ENCODE results near the gene SORCS2. TPM values are rescaled to one million over a fixed set of nuclear protein-coding genes. Genes with fewer than 3 reads are reported as not detected.

Gene SORCS2
- total RNA-seq, 3 donors from 2014 or later, result 0.66 to 1.3 (median 0.80) TPM

DNA sequence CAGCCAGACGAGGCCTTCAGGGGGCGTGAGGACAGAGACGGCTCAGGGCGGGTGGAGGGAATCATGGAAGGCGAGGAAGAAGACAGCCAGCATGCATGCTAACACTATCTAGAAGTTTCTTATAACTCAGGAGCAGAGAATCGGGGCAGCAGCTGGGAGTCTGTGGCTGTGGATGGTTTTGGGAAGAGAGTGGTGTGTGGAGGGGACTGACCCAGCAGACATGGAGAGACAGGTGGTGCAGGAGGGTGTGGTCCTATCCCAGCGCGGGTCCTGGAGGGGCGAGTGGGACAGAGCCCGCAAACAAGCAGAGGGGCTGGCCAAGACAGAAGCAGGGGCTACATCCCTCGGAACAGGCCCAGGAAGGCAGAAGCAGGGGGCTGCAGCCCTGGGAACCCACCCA lies 555.2 kb downstream of the SORCS2 start:
- H3K36me3 ChIP-seq, result no peaks in the 10 kb centered on the region
- H3K9me3 ChIP-seq, result no peaks in the 10 kb centered on the region
- no peaks in the 10 kb centered on the region for H3K4me1 ChIP-seq
- no peaks in the 10 kb centered on the region for H3K27me3 ChIP-seq
- H3K4me3 ChIP-seq, result no peak overlapping the region
- intact Hi-C loops (cut with DNase I; ENCODE audit: low total_unique reads), result no loop called here
- DNase-seq (ENCODE audit: low spot score in 2 of 2), result no peak
- TF ChIP-seq POLR2A (IDR thresholded peaks at IDR 0.05), result no peak
- no peak overlapping the region for H3K27ac ChIP-seq

DNA sequence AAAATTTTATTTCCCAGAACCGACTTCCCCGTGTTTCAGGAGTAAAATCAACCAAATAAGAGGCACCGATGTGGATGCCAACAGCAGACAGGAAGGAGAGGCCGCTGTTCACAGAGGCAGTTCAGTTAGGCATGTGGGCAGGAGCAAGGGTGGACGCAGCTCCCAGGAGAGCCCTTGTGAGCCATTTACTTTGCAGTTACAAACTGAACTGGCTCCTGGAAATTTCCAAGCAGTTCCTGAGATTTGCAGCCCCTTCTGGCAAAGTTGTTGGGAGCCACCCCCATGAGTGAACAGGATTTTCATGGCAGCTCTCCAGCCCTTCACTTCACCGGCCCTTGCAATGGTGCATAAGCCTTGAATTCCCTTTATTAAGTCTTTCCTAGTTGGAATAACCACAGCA lies 558.2 kb downstream of the SORCS2 start:
- Histone ChIP-seq H3K27me3 (no peaks in the 10 kb centered on the region), H3K4me1 (no peaks in the 10 kb centered on the region), H3K9me3 (no peaks in the 10 kb centered on the region), H3K4me3 (no peak overlapping the region), H3K27ac (no peak overlapping the region), H3K36me3 (no peaks in the 10 kb centered on the region)
- DNase-seq (ENCODE audit: low spot score in 2 of 2), result no peak
- intact Hi-C loops (cut with DNase I; ENCODE audit: low total_unique reads), result no loop called here
- TF ChIP-seq POLR2AphosphoS5 (IDR thresholded peaks at IDR 0.05) (no peak), POLR2A (IDR thresholded peaks at IDR 0.05) (no peak)
- TF ChIP-seq, protein P1, sequence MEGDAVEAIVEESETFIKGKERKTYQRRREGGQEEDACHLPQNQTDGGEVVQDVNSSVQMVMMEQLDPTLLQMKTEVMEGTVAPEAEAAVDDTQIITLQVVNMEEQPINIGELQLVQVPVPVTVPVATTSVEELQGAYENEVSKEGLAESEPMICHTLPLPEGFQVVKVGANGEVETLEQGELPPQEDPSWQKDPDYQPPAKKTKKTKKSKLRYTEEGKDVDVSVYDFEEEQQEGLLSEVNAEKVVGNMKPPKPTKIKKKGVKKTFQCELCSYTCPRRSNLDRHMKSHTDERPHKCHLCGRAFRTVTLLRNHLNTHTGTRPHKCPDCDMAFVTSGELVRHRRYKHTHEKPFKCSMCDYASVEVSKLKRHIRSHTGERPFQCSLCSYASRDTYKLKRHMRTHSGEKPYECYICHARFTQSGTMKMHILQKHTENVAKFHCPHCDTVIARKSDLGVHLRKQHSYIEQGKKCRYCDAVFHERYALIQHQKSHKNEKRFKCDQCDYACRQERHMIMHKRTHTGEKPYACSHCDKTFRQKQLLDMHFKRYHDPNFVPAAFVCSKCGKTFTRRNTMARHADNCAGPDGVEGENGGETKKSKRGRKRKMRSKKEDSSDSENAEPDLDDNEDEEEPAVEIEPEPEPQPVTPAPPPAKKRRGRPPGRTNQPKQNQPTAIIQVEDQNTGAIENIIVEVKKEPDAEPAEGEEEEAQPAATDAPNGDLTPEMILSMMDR (IDR thresholded peaks at IDR 0.05), result no peak

DNA sequence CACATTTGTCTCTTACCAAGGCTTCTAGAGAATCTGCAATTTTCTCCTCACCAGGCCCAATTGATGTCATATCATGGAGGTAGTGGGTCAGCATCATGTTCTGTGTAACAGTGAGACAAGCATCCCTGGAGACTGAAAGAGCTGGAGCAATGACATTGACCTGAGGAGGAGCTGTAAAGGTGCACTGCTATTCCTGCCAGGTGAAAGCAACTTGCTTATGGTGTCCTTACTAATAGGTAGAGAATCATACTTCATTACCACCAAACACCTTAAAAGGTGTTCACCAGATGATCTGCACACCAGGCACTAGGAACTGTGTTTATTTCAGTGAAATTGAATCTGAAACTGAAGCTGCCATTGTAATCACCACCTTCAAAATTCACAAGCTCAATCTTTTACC lies 558.6 kb downstream of the SORCS2 start:
- Histone ChIP-seq H3K36me3 (no peaks in the 10 kb centered on the region), H3K27me3 (no peaks in the 10 kb centered on the region), H3K9me3 (no peaks in the 10 kb centered on the region), H3K4me3 (no peak overlapping the region), H3K27ac (no peak overlapping the region), H3K4me1 (no peaks in the 10 kb centered on the region)
- TF ChIP-seq, protein P1 (IDR thresholded peaks at IDR 0.05), result no peak
- TF ChIP-seq POLR2A (IDR thresholded peaks at IDR 0.05) (no peak), POLR2AphosphoS5 (IDR thresholded peaks at IDR 0.05) (no peak)
- no peak for DNase-seq (ENCODE audit: low spot score in 2 of 2)
- intact Hi-C loops (cut with DNase I; ENCODE audit: low total_unique reads), result no loop called here

DNA sequence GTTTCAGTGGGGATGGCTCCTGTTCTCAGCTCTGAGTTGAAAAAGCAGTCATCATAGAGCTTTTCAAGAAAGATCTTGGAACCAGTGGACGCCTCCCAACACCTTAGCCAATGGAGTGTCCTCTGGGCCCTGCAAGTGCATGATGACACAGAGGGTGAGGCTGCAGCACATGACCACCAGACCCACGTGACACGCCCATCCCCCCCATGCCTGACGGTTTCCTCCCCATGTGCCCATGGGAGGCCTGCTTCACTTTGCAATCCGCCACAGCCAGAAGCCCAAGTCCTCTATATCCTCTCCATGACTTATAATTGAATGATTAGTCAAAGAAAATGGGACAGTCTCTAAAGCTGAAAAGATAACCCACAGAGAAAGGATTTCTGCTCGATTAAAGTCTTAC lies 560.3 kb downstream of the SORCS2 start:
- Histone ChIP-seq H3K9me3 (no peaks in the 10 kb centered on the region), H3K4me3 (no peak overlapping the region), H3K4me1 (no peaks in the 10 kb centered on the region), H3K27ac (no peak overlapping the region), H3K36me3 (no peaks in the 10 kb centered on the region), H3K27me3 (no peaks in the 10 kb centered on the region)
- no peak for DNase-seq (ENCODE audit: low spot score in 2 of 2)
- intact Hi-C loops (cut with DNase I; ENCODE audit: low total_unique reads), result no loop called here
- TF ChIP-seq POLR2A (IDR thresholded peaks at IDR 0.05) (no peak), POLR2AphosphoS5 (IDR thresholded peaks at IDR 0.05) (no peak)
- TF ChIP-seq, protein P1 (IDR thresholded peaks at IDR 0.05), result no peak

DNA sequence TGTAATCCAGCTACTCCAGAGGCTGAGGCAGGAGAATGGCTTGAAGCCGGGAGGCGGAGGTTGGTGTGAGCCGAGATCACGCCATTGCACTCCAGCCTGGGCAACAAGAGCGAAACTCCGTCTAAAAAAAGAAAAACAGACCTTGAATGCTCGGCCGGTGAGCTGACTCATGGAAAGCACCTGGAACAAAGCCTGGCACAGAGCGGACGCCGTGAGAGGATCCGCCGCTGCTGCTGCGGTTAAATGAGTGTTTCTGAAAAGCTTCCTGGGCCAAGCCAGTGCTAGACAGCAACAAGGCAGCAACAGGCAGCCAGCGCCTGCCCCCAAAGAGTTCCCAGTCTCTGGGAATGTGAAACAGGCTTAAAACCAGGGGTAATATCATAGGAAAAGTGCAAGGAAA lies 560.9 kb downstream of the SORCS2 start:
- Histone ChIP-seq H3K4me1 (no peaks in the 10 kb centered on the region), H3K27ac (no peak overlapping the region), H3K36me3 (no peaks in the 10 kb centered on the region), H3K9me3 (no peaks in the 10 kb centered on the region), H3K27me3 (no peaks in the 10 kb centered on the region), H3K4me3 (no peak overlapping the region)
- intact Hi-C loops (cut with DNase I; ENCODE audit: low total_unique reads), result no loop called here
- no peak for DNase-seq (ENCODE audit: low spot score in 2 of 2)
- TF ChIP-seq POLR2A (IDR thresholded peaks at IDR 0.05) (no peak), POLR2AphosphoS5 (IDR thresholded peaks at IDR 0.05) (no peak)
- TF ChIP-seq, protein P1 (IDR thresholded peaks at IDR 0.05), result no peak

DNA sequence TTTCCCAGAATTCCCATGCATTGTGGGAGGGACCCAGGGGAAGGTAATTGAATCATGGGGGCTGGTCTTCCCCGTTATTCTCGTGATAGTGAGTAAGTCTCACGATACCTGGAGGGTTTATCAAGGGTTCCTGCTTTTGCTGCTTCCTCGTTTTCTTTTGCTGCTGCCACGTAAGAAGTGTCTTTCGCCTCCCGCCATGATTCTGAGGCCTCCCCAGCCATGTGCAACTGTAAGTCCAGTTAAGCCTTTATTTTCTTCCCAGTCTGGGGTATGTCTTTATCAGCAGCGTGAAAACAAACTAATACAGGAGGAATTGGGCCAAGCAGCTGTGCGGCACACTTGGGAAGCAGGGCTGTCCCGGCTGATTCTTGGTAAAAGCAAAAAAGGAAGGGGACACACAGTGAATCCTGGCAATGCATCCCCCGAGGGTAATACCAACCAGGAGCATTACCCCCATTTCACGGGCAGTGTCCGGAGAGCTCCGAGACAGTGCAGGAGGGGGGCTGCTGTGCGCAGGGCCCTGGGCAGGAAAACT lies 561.7 kb downstream of the SORCS2 start:
- Histone ChIP-seq H3K27ac (no peak overlapping the region), H3K27me3 (no peaks in the 10 kb centered on the region), H3K4me3 (no peak overlapping the region), H3K36me3 (no peaks in the 10 kb centered on the region), H3K4me1 (no peaks in the 10 kb centered on the region), H3K9me3 (no peaks in the 10 kb centered on the region)
- intact Hi-C loops (cut with DNase I; ENCODE audit: low total_unique reads), result no loop called here
- TF ChIP-seq, protein P1 (IDR thresholded peaks at IDR 0.05), result no peak
- TF ChIP-seq POLR2A (IDR thresholded peaks at IDR 0.05), result no peak
- TF ChIP-seq POLR2AphosphoS5 (IDR thresholded peaks at IDR 0.05), result no peak
- no peak for DNase-seq (ENCODE audit: low spot score in 2 of 2)

All from breast epithelium (tissue), 4 donors.